B cell (primary cell): Measurements from ENCODE around the gene ITGB3. TPM values are rescaled to one million over a fixed set of nuclear protein-coding genes. Genes with fewer than 3 reads are reported as not detected.

Experiments
- ATAC-seq: fragments of 200-7000 bp; cut with Tn5 transposase; one replicate; pipeline ENCODE4 v1.10.0; 2021; ENCODE audit warnings: low read depth, mild to moderate bottlenecking, moderate number of reproducible peaks, moderate library complexity
- CTCF ChIA-PET: fragments of 350-600 bp; sonication (Branson Sonifier 250); formaldehyde crosslinking; loops from one replicate; lab custom pipeline; 2021; ENCODE audit warnings: antibody characterized with exemption, inconsistent platforms; lab: Charles Lee
- POLR2A ChIA-PET: fragments of 350-600 bp; sonication (Branson Sonifier 250); formaldehyde crosslinking; loops from one replicate; lab custom pipeline; 2021; ENCODE audit warnings: antibody characterized with exemption; lab: Charles Lee
- DNase-seq: peaks from one replicate; pipeline ENCODE4 v3.0.0; 2013
- H2AFZ ChIP-seq: 2 replicates; pipeline ENCODE4 v1.6.1; 2012; ENCODE audit warnings: mild to moderate bottlenecking, low read depth, low read length; ENCODE audit not compliant: insufficient read depth, poor library complexity, severe bottlenecking
- H3K27ac ChIP-seq, 2 donors: 1 replicate in 1 of 2; 2 replicates in 1 of 2; pipeline ENCODE4 v1.5.1; 2012 to 2013; ENCODE audit warnings: low read length in 2 of 2, mild to moderate bottlenecking in 2 of 2, moderate library complexity in 1 of 2
- H3K27me3 ChIP-seq, 4 experiments: fragments of 200-600 bp in 1 of 4; sonication (generic) in 1 of 4; replicated peaks in 1 of 4; 1 replicate in 2 of 4; 2 replicates in 2 of 4; pipeline versions ENCODE4 v1.6.1 to v1.7.0; 2013 to 2016; ENCODE audit warnings: low read length in 3 of 4, mild to moderate bottlenecking in 2 of 4, mixed read lengths in 1 of 4, moderate library complexity in 1 of 4; ENCODE audit not compliant: insufficient read depth in 4 of 4, control insufficient read depth in 3 of 4; ENCODE audit errors: control extremely low read depth in 1 of 4
- H3K36me3 ChIP-seq, 2 experiments: replicated peaks in 1 of 2; 1 replicate in 1 of 2; 2 replicates in 1 of 2; pipeline versions ENCODE4 v1.6.1 to v1.7.1; 2013; ENCODE audit warnings: low read length in 1 of 2; ENCODE audit not compliant: insufficient read depth in 2 of 2, control insufficient read depth in 1 of 2; ENCODE audit errors: control extremely low read depth in 1 of 2, extremely low read depth in 1 of 2
- H3K4me1 ChIP-seq, 2 donors: fragments of 200-600 bp in 1 of 2; sonication (generic) in 1 of 2; 1 replicate in 1 of 2; 2 replicates in 1 of 2; pipeline versions ENCODE4 v1.5.1 to v1.6.1; 2013 to 2017; ENCODE audit warnings: low read length in 2 of 2; ENCODE audit not compliant: control insufficient read depth in 2 of 2, insufficient read depth in 2 of 2
- H3K4me2 ChIP-seq: replicated peaks from 2 replicates; pipeline ENCODE3; 2012; ENCODE audit warnings: mild to moderate bottlenecking, low read depth, low read length; ENCODE audit not compliant: poor library complexity, severe bottlenecking
- H3K4me3 ChIP-seq, 5 experiments: fragments of 200-600 bp in 1 of 5; sonication (generic) in 1 of 5; 1 replicate in 3 of 5; 2 replicates in 2 of 5; pipeline versions ENCODE4 v1.5.1 to v1.7.0; 2011 to 2016; ENCODE audit warnings: low read length in 4 of 5, mild to moderate bottlenecking in 4 of 5, low read depth in 2 of 5, control low read depth in 1 of 5, moderate library complexity in 1 of 5; ENCODE audit not compliant: insufficient read depth in 1 of 5; ENCODE audit errors: control extremely low read depth in 1 of 5, extremely low read depth in 1 of 5
- H3K79me2 ChIP-seq: fragments of 200-600 bp; sonication (generic); one replicate; pipeline ENCODE4 v1.6.0; 2016; ENCODE audit warnings: low read length; ENCODE audit not compliant: control insufficient read depth, insufficient read depth
- H3K9ac ChIP-seq: fragments of 200-600 bp; sonication (generic); 2 replicates; pipeline ENCODE4 v1.6.1; 2017; ENCODE audit warnings: mild to moderate bottlenecking, low read length, moderate library complexity
- H3K9me3 ChIP-seq, 3 donors: one replicate each; pipeline versions ENCODE4 v1.6.1 to v1.7.1; 2013; ENCODE audit warnings: low read length in 2 of 3; ENCODE audit not compliant: control insufficient read depth in 2 of 3, insufficient read depth in 1 of 3; ENCODE audit errors: control extremely low read depth in 1 of 3
- H4K20me1 ChIP-seq: 2 replicates; pipeline ENCODE4 v1.6.0; 2012; ENCODE audit warnings: mild to moderate bottlenecking, low read length; ENCODE audit not compliant: insufficient read depth, control insufficient read depth, poor library complexity, severe bottlenecking
- H3K27ac Mint-ChIP-seq: one replicate; pipeline ENCODE4 v1.8.0; 2021; ENCODE audit warnings: mixed read lengths
- H3K27me3 Mint-ChIP-seq: one replicate; pipeline ENCODE4 v1.8.0; 2021; ENCODE audit warnings: mixed read lengths
- H3K4me1 Mint-ChIP-seq: one replicate; pipeline ENCODE4 v1.8.0; 2021; ENCODE audit warnings: mixed read lengths
- H3K4me3 Mint-ChIP-seq: one replicate; pipeline ENCODE4 v1.8.0; 2021; ENCODE audit warnings: mixed read lengths
- H3K9me3 Mint-ChIP-seq: one replicate; pipeline ENCODE4 v1.8.0; 2022; ENCODE audit warnings: mixed read lengths; ENCODE audit not compliant: insufficient read depth
- CTCF ChIP-seq: fragments of 200-600 bp; IDR thresholded peaks from one replicate; pipeline ENCODE4 v1.8.0; 2022; ENCODE audit warnings: antibody characterized with exemption, mild to moderate bottlenecking
- EZH2 ChIP-seq: IDR thresholded peaks from 2 replicates; pipeline ENCODE4 v1.6.1; 2012; ENCODE audit warnings: borderline replicate concordance, low read depth, mild to moderate bottlenecking, moderate library complexity, low read length; ENCODE audit not compliant: insufficient read depth, poor library complexity, severe bottlenecking
- WGBS: methylation state at CpG from one replicate; pipeline ENCODE4 v1.1.5; 2013; ENCODE audit warnings: missing lambda C conversion rate; ENCODE audit not compliant: insufficient coverage; 5-methylcytosine and 5-hydroxymethylcytosine counted together
- intact Hi-C: fragments of 100-400 bp; cut with micrococcal nuclease; formaldehyde crosslinking; loops from one replicate; pipeline ENCODE4 v1.10.0; 2022
- polyA plus RNA-seq: library from polyadenylated mRNA; depleted of rRNA; stranded (reverse); fragments of >200 nt; gene quantifications from 2 replicates; pipeline ENCODE4 v1.2.3, GENCODE V29; 2012
- total RNA-seq, 2 donors: library from RNA; stranded (reverse); fragments of 120-200 nt in 1 of 2; gene quantifications; 1 replicate in 1 of 2; 2 replicates in 1 of 2; pipeline versions ENCODE4 v1.2.3 to v1.2.4, GENCODE V29; 2013 to 2022

The ITGB3 gene
- total and polyA plus RNA-seq, 2 donors (not counting 1 experiment from before 2014, with no cell fraction given) = 0.07 to 11.4 TPM

- intact Hi-C loops = no loop called here
- no peak overlapping the region for H3K27ac Mint-ChIP-seq
Measured at GRCh38 chr17:47301831-47302230, 48.2 kb downstream of the ITGB3 start.

GRCh38 chr17:47304186-47304585 lies 50.6 kb downstream of the ITGB3 start:
- Mint-ChIP-seq H3K27ac (no peak overlapping the region), H3K27me3 (no peaks in the 10 kb centered on the region), H3K4me1 (peaks cover 12% of the 10 kb centered on the region), H3K9me3 (peaks cover 5% of the 10 kb centered on the region), H3K4me3 (no peak overlapping the region)
- no peaks in the 10 kb centered on the region for H3K36me3 ChIP-seq
- no peaks in the 10 kb centered on the region for H3K79me2 ChIP-seq
- H3K4me3 ChIP-seq = no peak overlapping the region
- no peak for ATAC-seq
- H3K27me3 ChIP-seq = no peaks in the 10 kb centered on the region
- WGBS = no CpG with 5 or more reads among the region's 1 CpG
- TF ChIP-seq EZH2 (no peak), CTCF (no peak)
- no peak overlapping the region for H3K27ac ChIP-seq
- no peaks in the 10 kb centered on the region for H4K20me1 ChIP-seq
- ChIA-PET POLR2A (no interaction called here), CTCF (interaction anchor here (2.1 kb wide), 1 partner anchor 11 kb away, joined by 10 read pairs; no protein-coding TSS in a partner anchor)
- no peak overlapping the region for H3K9ac ChIP-seq
- H2AFZ ChIP-seq = no peak overlapping the region
- H3K4me2 ChIP-seq = no peak overlapping the region
- intact Hi-C loops = no loop called here
- H3K9me3 ChIP-seq = peaks cover 0 to 8% (median 5%) of the 10 kb centered on the region in 3 donors
- peaks cover 6% of the 10 kb centered on the region in 2 donors for H3K4me1 ChIP-seq
- no peak for DNase-seq

More at GRCh38 chr17:47301831-47302230, 48.2 kb downstream of the ITGB3 start:
- CTCF ChIA-PET = interaction anchor here (1.0 to 3.4 kb wide), 3 partner anchors 10 to 15 kb away, joined by 3 to 12 read pairs (median 3); no protein-coding TSS in a partner anchor
- Histone ChIP-seq H3K36me3 (no peaks in the 10 kb centered on the region), H3K27me3 (no peaks in the 10 kb centered on the region), H4K20me1 (no peaks in the 10 kb centered on the region), H3K79me2 (no peaks in the 10 kb centered on the region), H3K4me1 (peaks cover 6% of the 10 kb centered on the region in 2 donors), H2AFZ (no peak overlapping the region), H3K27ac (no peak overlapping the region), H3K4me2 (no peak overlapping the region), H3K9ac (no peak overlapping the region), H3K9me3 (peaks cover 0 to 8% (median 5%) of the 10 kb centered on the region in 3 donors), H3K4me3 (no peak overlapping the region)
- TF ChIP-seq CTCF = no peak
- POLR2A ChIA-PET = no interaction called here
- H3K9me3 Mint-ChIP-seq = peaks cover 5% of the 10 kb centered on the region
- no CpG with 5 or more reads among the region's 2 CpGs for WGBS
- no peak overlapping the region for H3K4me3 Mint-ChIP-seq
- H3K27me3 Mint-ChIP-seq = no peaks in the 10 kb centered on the region
- ATAC-seq (no peak), DNase-seq (no peak)
- peaks cover 12% of the 10 kb centered on the region for H3K4me1 Mint-ChIP-seq
